Stimulated activated CD8-positive, alpha-beta memory T cell treated with anti-CD3 and anti-CD28 coated beads, Interleukin-15, amount 100 ng/mL, for 24 hours (primary cell): ENCODE results near the gene ALPG.

ENCODE experiments used
- DNase-seq: peaks from one replicate; pipeline ENCODE4 v3.0.0-alpha.2; 2020; ENCODE audit warnings: low read depth

ALPG gene

DNA sequence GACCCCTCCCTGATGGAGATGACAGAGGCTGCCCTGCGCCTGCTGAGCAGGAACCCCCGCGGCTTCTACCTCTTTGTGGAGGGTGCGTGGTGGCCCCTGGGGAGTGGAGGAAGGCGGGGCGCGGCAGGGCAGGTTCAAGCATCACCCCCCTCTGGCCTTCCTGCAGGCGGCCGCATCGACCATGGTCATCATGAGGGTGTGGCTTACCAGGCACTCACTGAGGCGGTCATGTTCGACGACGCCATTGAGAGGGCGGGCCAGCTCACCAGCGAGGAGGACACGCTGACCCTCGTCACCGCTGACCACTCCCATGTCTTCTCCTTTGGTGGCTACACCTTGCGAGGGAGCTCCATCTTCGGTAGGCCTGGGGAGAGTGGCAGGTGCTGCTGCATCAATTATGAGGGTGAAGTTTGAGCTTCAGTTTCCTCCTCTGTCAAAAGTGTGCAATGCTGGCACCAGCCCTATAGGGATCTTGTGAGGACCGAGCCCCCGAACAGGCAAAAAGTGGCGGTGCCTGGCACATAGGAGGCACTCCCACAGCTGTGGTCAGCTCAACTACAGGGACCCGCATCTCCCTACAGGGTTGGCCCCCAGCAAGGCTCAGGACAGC is 51.5 kb downstream of the ALPG start:
- DNase-seq: no peak

DNA sequence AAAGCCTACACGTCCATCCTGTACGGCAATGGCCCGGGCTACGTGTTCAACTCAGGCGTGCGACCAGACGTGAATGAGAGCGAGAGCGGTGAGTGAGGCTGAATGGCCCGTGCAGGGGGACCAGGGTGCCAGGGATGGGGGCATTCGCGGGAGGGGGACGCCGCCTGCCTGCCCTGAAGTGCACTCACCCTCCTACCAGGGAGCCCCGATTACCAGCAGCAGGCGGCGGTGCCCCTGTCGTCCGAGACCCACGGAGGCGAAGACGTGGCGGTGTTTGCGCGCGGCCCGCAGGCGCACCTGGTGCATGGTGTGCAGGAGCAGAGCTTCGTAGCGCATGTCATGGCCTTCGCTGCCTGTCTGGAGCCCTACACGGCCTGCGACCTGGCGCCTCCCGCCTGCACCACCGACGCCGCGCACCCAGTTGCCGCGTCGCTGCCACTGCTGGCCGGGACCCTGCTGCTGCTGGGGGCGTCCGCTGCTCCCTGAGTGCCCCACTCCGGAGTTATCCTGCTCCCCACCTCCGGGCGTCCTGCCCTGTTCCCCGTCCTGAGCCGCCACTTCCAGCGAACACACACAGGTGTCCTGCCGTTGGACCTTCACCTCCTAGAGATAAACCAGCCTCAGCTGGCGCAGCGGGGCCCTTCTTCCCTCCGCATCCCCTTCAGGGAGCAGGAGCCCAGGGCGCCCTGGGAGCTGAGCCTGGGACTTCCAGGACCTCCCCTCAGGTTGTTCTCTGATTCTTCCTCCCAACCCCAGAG is 52.2 kb downstream of the ALPG start:
- no peak for DNase-seq

DNA sequence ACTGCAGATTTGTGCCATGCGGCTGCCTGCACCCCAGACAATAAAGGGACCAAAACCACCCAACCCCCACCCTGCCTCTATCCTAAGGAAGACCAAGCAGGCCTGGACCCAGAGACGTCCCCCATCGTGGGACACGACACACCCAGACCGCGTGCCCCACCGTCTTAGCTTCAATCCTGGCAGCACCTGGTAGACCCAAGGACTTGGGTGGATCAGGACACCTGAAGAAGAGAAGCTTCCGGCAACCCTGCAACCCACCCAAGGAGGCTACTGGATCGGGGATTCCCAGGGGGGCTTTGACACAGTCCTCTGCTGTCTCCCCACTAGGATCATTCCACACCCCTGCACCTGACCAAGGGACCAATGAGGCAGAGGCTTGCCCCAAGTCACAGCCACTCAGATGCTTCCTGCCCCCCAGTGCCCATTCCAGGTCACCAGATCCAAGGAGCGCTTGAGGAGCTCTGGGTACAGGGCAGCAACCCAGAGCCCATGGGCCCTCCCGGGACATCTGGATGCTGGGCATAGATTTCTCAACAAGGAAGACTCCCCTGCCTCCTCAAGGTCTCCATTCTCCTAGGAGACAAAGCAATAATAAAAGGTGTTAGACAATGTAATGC is 52.9 kb downstream of the ALPG start:
- DNase-seq: no peak

DNA sequence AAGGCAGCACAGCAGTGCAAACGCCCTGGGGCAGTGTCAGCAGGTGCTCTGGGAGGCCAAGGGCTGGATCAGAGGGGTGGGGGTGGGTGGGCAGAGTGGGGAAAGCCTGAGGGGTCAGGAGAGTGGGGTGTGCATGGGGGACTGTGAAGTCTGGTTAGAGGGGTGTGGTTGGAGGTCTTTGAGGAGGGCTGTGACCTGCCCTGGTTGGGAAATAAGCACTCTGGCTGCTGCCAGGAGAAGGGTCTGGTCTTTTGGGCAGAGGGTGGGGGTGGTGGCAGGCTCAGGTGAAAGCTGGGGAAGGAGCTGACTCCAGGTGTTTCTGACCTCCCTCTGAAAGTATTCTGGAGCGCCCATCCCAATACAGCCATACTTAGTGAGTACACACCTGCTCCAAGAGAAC is 53.5 kb downstream of the ALPG start:
- DNase-seq: no peak
